ENCODE measurements around the gene SAP30BP. TPM values are rescaled to one million over a fixed set of nuclear protein-coding genes. Genes with fewer than 3 reads are reported as not detected.
A peak's percentile ranks its signal among the peaks of the same experiment; 100 is the strongest.

Gene SAP30BP
- polyA plus RNA-seq, 2 of the 4 experiments (the other 2 are of a cell fraction), result 103 to 139 TPM

DNA sequence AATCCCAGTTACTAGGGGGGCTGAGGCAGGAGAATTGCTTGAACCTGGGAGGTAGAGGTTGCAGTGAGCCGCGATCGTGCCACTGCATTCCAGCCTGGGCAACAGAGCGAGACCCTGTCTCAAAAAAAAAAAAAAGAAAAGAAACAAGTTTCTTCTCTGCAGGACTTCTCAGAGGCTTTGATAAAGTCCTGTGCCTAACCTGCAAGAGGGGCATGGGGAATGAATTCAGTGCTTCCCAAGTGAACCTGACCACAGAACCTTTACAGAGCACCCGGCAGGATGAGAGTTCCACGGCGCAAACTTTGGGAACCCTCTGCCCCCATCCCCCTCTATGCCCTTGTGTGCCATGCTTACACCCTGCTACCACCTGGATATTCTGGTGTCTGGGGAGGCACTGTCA, 72.0 kb downstream of the SAP30BP start:
- FAIRE-seq, result no peak
- ChIA-PET CTCF (interaction anchor here (1.1 to 43.5 kb wide), 4 partner anchors 9 to 95 kb away, joined by 3 to 1931 read pairs (median 138); partner anchors contain the start of genes RECQL5, SAP30BP and SMIM5), POLR2A (interaction anchor here (0.6 to 2.2 kb wide), 2 partner anchors 19 to 41 kb away, joined by 4 to 7 read pairs; no protein-coding TSS in a partner anchor)
- Histone ChIP-seq H3K4me1 (peaks cover 11% of the 10 kb centered on the region; the same call in 2 of the 3 replicates), H3K27ac (no peak overlapping the region), H3K4me3 (no peak overlapping the region), H3K9me3 (no peaks in the 10 kb centered on the region), H3K4me2 (no peak overlapping the region)
- ATAC-seq, result no peak
- no peak for DNase-seq (ENCODE audit: low read depth in 1 of 2, low spot score in 1 of 2)
- no peak for TF ChIP-seq KDM1A (IDR thresholded peaks at IDR 0.05; ENCODE audit: low read depth)
- no peak for TF ChIP-seq RNF2 (IDR thresholded peaks at IDR 0.05; ENCODE audit: borderline replicate concordance, low read depth)
- WGBS (ENCODE audit: missing lambda C conversion rate), result 95% methylated on average over 7 of the region's 7 CpGs

- ATAC-seq (peak; percentile 9 to 10; a peak in 2 of 6 replicates), FAIRE-seq (no peak), DNase-seq (ENCODE audit: low read depth in 1 of 2, low spot score in 1 of 2) (no peak)
- TF ChIP-seq NFE2L2 (conservative IDR thresholded peaks at IDR 0.05; ENCODE audit: low read length), result no peak
- no peak for TF ChIP-seq CEBPB (IDR thresholded peaks at IDR 0.05)
- no peak for TF ChIP-seq CHD4 (IDR thresholded peaks at IDR 0.05; ENCODE audit: borderline replicate concordance)
- no peak for TF ChIP-seq ZSCAN20 (CRISPR knock-in tag; IDR thresholded peaks at IDR 0.05)
- no peak for TF ChIP-seq SMC3 (IDR thresholded peaks at IDR 0.05)
- H3K4me1 ChIP-seq, result peaks cover 11% of the 10 kb centered on the region; the same call in 2 of the 3 replicates
- WGBS (ENCODE audit: missing lambda C conversion rate), result 93% methylated on average over 13 of the region's 14 CpGs
- no peak overlapping the region for H3K27ac ChIP-seq
- CTCF ChIA-PET, result interaction anchor here (0.6 to 43.5 kb wide), 6 partner anchors 8 to 126 kb away, joined by 3 to 1931 read pairs (median 4); partner anchors contain the start of genes RECQL5, SAP30BP and SMIM5
- H3K9me3 ChIP-seq, result no peaks in the 10 kb centered on the region
- H3K4me2 ChIP-seq, result no peak overlapping the region
- POLR2A ChIA-PET, result no interaction called here
- H3K4me3 ChIP-seq, result no peak overlapping the region
Measured at GRCh38 chr17:75739801-75740200, 72.7 kb downstream of the SAP30BP start.

DNA sequence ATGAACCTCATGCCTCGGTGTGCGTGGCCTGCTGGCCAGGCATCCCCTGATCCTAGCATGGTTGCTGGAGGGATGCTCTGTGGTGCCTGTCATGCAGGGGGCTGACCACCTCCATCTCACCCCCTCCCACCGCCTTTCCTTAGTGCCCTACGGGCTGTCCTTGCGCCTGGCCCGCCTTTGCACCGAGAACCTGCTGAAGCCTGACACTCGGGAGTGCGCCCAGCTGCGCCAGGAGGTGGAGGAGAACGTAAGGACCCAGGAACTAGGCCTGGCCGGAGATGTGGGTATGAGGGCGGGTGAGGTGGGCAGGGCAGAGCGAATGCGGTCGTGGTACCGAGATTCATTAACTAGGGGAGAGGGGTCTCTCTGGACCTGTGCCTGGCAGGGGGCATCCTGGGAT, 73.1 kb downstream of the SAP30BP start:
- Histone ChIP-seq H3K9me3 (no peaks in the 10 kb centered on the region), H3K4me1 (peaks cover 11% of the 10 kb centered on the region; the same call in 2 of the 3 replicates), H3K4me3 (no peak overlapping the region), H3K4me2 (no peak overlapping the region), H3K27ac (peak overlapping the region in 1 of 2 experiments; percentile 0; a peak in 1 of 6 replicates)
- 89% methylated on average over 17 of the region's 17 CpGs for WGBS (ENCODE audit: missing lambda C conversion rate)
- TF ChIP-seq ESRRA (IDR thresholded peaks at IDR 0.05; ENCODE audit: borderline replicate concordance, low read length) (no peak), ELK1 (IDR thresholded peaks at IDR 0.05; ENCODE audit: low read depth, low read length) (no peak), CHD2 (IDR thresholded peaks at IDR 0.05; ENCODE audit: low read length, partially characterized antibody) (no peak), CBX8 (IDR thresholded peaks at IDR 0.05) (no peak), RFX5 (IDR thresholded peaks at IDR 0.05) (no peak), RARB (CRISPR knock-in tag; IDR thresholded peaks at IDR 0.05) (no peak), NFE2L2 (conservative IDR thresholded peaks at IDR 0.05; ENCODE audit: low read length) (no peak), SREBF2 (IDR thresholded peaks at IDR 0.05) (no peak)
- TF ChIP-seq, protein P1, sequence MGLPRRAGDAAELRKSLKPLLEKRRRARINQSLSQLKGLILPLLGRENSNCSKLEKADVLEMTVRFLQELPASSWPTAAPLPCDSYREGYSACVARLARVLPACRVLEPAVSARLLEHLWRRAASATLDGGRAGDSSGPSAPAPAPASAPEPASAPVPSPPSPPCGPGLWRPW (IDR thresholded peaks at IDR 0.05), result no peak
- TF ChIP-seq, protein P2, sequence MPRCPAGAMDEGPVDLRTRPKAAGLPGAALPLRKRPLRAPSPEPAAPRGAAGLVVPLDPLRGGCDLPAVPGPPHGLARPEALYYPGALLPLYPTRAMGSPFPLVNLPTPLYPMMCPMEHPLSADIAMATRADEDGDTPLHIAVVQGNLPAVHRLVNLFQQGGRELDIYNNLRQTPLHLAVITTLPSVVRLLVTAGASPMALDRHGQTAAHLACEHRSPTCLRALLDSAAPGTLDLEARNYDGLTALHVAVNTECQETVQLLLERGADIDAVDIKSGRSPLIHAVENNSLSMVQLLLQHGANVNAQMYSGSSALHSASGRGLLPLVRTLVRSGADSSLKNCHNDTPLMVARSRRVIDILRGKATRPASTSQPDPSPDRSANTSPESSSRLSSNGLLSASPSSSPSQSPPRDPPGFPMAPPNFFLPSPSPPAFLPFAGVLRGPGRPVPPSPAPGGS (IDR thresholded peaks at IDR 0.05), result no peak
- no peak for ATAC-seq
- FAIRE-seq, result no peak
- ChIA-PET POLR2A (no interaction called here), CTCF (interaction anchor here (0.6 to 43.5 kb wide), 5 partner anchors 7 to 467 kb away, joined by 3 to 1931 read pairs (median 4); partner anchors contain the start of genes RECQL5, SAP30BP and SMIM5)
- DNase-seq (ENCODE audit: low read depth in 1 of 2, low spot score in 1 of 2), result no peak

- FAIRE-seq (no peak), DNase-seq (ENCODE audit: low read depth in 1 of 2, low spot score in 1 of 2) (no peak), ATAC-seq (peak in 1 of 2 experiments; percentile 13; a peak in 3 of 6 replicates)
- POLR2A ChIA-PET, result no interaction called here
- Histone ChIP-seq H3K4me2 (no peak overlapping the region), H3K4me3 (no peak overlapping the region), H3K27ac (peak overlapping the region in 1 of 2 experiments; percentile 0; a peak in 1 of 6 replicates), H3K4me1 (peaks cover 11% of the 10 kb centered on the region; the same call in 2 of the 3 replicates), H3K9me3 (no peaks in the 10 kb centered on the region)
- CTCF ChIA-PET, result interaction anchor here (0.6 to 43.5 kb wide), 4 partner anchors 7 to 467 kb away, joined by 3 to 1931 read pairs (median 138); partner anchors contain the start of genes RECQL5, SAP30BP and SMIM5
- WGBS (ENCODE audit: missing lambda C conversion rate), result 87% methylated on average over 17 of the region's 17 CpGs
- TF ChIP-seq RNF2 (IDR thresholded peaks at IDR 0.05; ENCODE audit: borderline replicate concordance, low read depth) (no peak), PBX3 (IDR thresholded peaks at IDR 0.05) (no peak), EP300 (IDR thresholded peaks at IDR 0.05) (no peak), TFCP2L1 (CRISPR knock-in tag; IDR thresholded peaks at IDR 0.05) (no peak), BHLHE40 (IDR thresholded peaks at IDR 0.05; ENCODE audit: low read depth, low read length) (no peak)
Measured at GRCh38 chr17:75740631-75741077, 73.5 kb downstream of the SAP30BP start.

Data from A549 (cell line).